ENCODE results near the gene CHERP.

- no peak for TF ChIP-seq YY1 (IDR thresholded peaks at IDR 0.05; ENCODE audit: insufficient read depth, insufficient read length)
- no peak for TF ChIP-seq ZNF274 (IDR thresholded peaks at IDR 0.05; ENCODE audit: low read depth, low read length)
These were observed 35.3 kb downstream of the CHERP start for GRCh38 chr19:16506961-16507360.
